HCT116 (cell line): ENCODE measurements around the gene TLCD5. TPM values are rescaled to one million over a fixed set of nuclear protein-coding genes. Genes with fewer than 3 reads are reported as not detected.
A peak's percentile ranks its signal among the peaks of the same experiment; 100 is the strongest.

Experiments
- ATAC-seq: fragments of 200-7000 bp; cut with Tn5 transposase; 2 replicates; pipeline ENCODE4 v1.9.1; 2020; ENCODE audit warnings: mild to moderate bottlenecking, moderate library complexity
- BruUV-seq: library from RNA; stranded (reverse); fragments of 400-500 nt; replicated peaks from 2 replicates; lab custom pipeline; 2021; lab: Mats Ljungman, UMichigan
- CTCF ChIA-PET: fragments of 300-600 bp; sonication (Branson Sonifier 250); formaldehyde crosslinking; loops from one replicate; lab custom pipeline; 2021; ENCODE audit warnings: antibody characterized with exemption; lab: Charles Lee
- POLR2A ChIA-PET: fragments of 300-600, 350-600 bp; sonication (Branson Sonifier 250); formaldehyde crosslinking; loops from one replicate; lab custom pipeline; 2021; ENCODE audit warnings: antibody characterized with exemption; lab: Charles Lee
- RAD21 ChIA-PET, 2 experiments: fragments of 300-600 bp; sonication (Branson Sonifier 250); formaldehyde crosslinking; loops; one replicate each; lab custom pipeline; 2023; ENCODE audit warnings: low total read pairs in 2 of 2; ENCODE audit not compliant: uncharacterized antibody in 2 of 2, unreplicated experiment in 2 of 2, low non-redundant PET in 1 of 2; lab: Charles Lee
- DNase-seq: peaks from one replicate; pipeline ENCODE4 v3.0.0-alpha.2; 2010; ENCODE audit warnings: low read depth, low spot score
- H2AFZ ChIP-seq: fragments of 200-600 bp; shearing (Covaris generic), sonication (generic); 2 replicates; pipeline ENCODE4 v1.6.1; 2017; ENCODE audit warnings: low read depth, mixed run types, mixed read lengths, antibody characterized with exemption, low read length; ENCODE audit not compliant: poor library complexity, severe bottlenecking
- H3K27ac ChIP-seq: 2 replicates; pipeline ENCODE4 v1.5.1; 2012; ENCODE audit warnings: low read depth, low read length
- H3K27me3 ChIP-seq: fragments of 200-600 bp; sonication (generic); 2 replicates; pipeline ENCODE4 v1.6.1; 2016; ENCODE audit warnings: mixed run types, low read length, mixed read lengths; ENCODE audit not compliant: insufficient read depth
- H3K36me3 ChIP-seq, 2 experiments: fragments of 200-500 bp in 1 of 2; fragments of 200-600 bp in 1 of 2; sonication (Bioruptor generic) in 1 of 2; sonication (generic) in 1 of 2; 2 replicates each; pipeline versions ENCODE4 v1.5.1 to v1.6.1; 2014 to 2016; ENCODE audit warnings: low read length in 2 of 2, inconsistent platforms in 1 of 2, mixed read lengths in 1 of 2, mixed run types in 1 of 2; ENCODE audit not compliant: insufficient read depth in 2 of 2, control insufficient read depth in 1 of 2
- H3K4me1 ChIP-seq, 2 experiments: fragments of 200-600 bp in 1 of 2; sonication (generic) in 1 of 2; 2 replicates each; pipeline versions ENCODE4 v1.5.1 to v1.6.1; 2012 to 2017; ENCODE audit warnings: low read length in 2 of 2, inconsistent platforms in 1 of 2, mild to moderate bottlenecking in 1 of 2, mixed read lengths in 1 of 2, mixed run types in 1 of 2, moderate library complexity in 1 of 2; ENCODE audit not compliant: insufficient read depth in 2 of 2, control insufficient read depth in 1 of 2
- H3K4me2 ChIP-seq: fragments of 200-600 bp; sonication (generic); 2 replicates; pipeline ENCODE4 v1.6.1; 2017; ENCODE audit warnings: mixed run types, low read length, mixed read lengths
- H3K4me3 ChIP-seq, 2 experiments: fragments of 200-600 bp in 1 of 2; sonication (generic) in 1 of 2; replicated peaks in 1 of 2; 2 replicates each; pipeline ENCODE4 v1.5.1; 2011 to 2016; ENCODE audit warnings: low read length in 2 of 2, control low read depth in 1 of 2, low read depth in 1 of 2, mild to moderate bottlenecking in 1 of 2, mixed read lengths in 1 of 2, mixed run types in 1 of 2
- H3K79me2 ChIP-seq: fragments of 200-600 bp; sonication (generic); 2 replicates; pipeline ENCODE4 v1.6.1; 2017; ENCODE audit warnings: mild to moderate bottlenecking, mixed run types, low read length, moderate library complexity, mixed read lengths; ENCODE audit not compliant: insufficient read depth
- H3K9ac ChIP-seq: fragments of 200-600 bp; sonication (generic); 2 replicates; pipeline ENCODE4 v1.6.1; 2016; ENCODE audit warnings: low read length, mixed read lengths
- H3K9me2 ChIP-seq: fragments of 200-600 bp; sonication (generic), shearing (Covaris generic); 2 replicates; pipeline ENCODE4 v1.6.1; 2017; ENCODE audit warnings: mixed run types, mild to moderate bottlenecking, moderate library complexity; ENCODE audit not compliant: insufficient read depth
- H3K9me3 ChIP-seq, 2 experiments: fragments of 200-500 bp in 1 of 2; fragments of 200-600 bp in 1 of 2; sonication (Bioruptor generic) in 1 of 2; sonication (generic) in 1 of 2; 2 replicates each; pipeline ENCODE4 v1.6.1; 2014 to 2017; ENCODE audit warnings: low read length in 2 of 2, mixed read lengths in 2 of 2, inconsistent platforms in 1 of 2, low read depth in 1 of 2, mild to moderate bottlenecking in 1 of 2, mixed run types in 1 of 2, moderate library complexity in 1 of 2; ENCODE audit not compliant: control insufficient read depth in 1 of 2, insufficient read depth in 1 of 2
- H4K20me1 ChIP-seq: fragments of 200-600 bp; sonication (generic), shearing (Covaris generic); 2 replicates; pipeline ENCODE4 v1.6.1; 2017; ENCODE audit warnings: mixed run types, mild to moderate bottlenecking, moderate library complexity; ENCODE audit not compliant: insufficient read depth
- EGR1 ChIP-seq: IDR thresholded peaks from 2 replicates; pipeline ENCODE4 v1.6.1; 2012; ENCODE audit warnings: low read depth
- ELF1 ChIP-seq: IDR thresholded peaks from 2 replicates; pipeline ENCODE4 v1.6.1; 2012; ENCODE audit warnings: low read depth, borderline replicate concordance
- EZH2 ChIP-seq: fragments of 200-600 bp; sonication (generic); IDR thresholded peaks from 2 replicates; pipeline ENCODE4 v1.6.1; 2017; ENCODE audit warnings: antibody characterized with exemption, mixed run types
- EZH2phosphoT487 ChIP-seq: fragments of 200-600 bp; IDR thresholded peaks from 2 replicates; pipeline ENCODE4 v1.6.1; 2018; ENCODE audit warnings: antibody characterized with exemption, borderline replicate concordance
- FOSL1 ChIP-seq: IDR thresholded peaks from 2 replicates; pipeline ENCODE4 v1.6.1; 2012; ENCODE audit warnings: low read depth
- SRF ChIP-seq: IDR thresholded peaks from 2 replicates; pipeline ENCODE4 v1.6.1; 2012; ENCODE audit warnings: low read depth
- YY1 ChIP-seq: IDR thresholded peaks from 2 replicates; pipeline ENCODE4 v1.6.1; 2011; ENCODE audit warnings: low read length, low read depth, moderate library complexity, mild to moderate bottlenecking; ENCODE audit not compliant: insufficient replicate concordance; ENCODE audit errors: extremely low read depth
- ZNF274 ChIP-seq: fragments of 200-500 bp; sonication (Bioruptor generic); IDR thresholded peaks from 2 replicates; pipeline ENCODE4 v1.6.1; 2014; ENCODE audit warnings: mild to moderate bottlenecking, low read depth, low read length, inconsistent platforms
- intact Hi-C: fragments of 100-400 bp; cut with micrococcal nuclease; formaldehyde crosslinking; loops from 2 replicates; pipeline ENCODE4 v1.10.0; 2022
- total RNA-seq: library from RNA; stranded (reverse); gene quantifications from one replicate; pipeline ENCODE4 v1.2.1, GENCODE V29; 2021; ENCODE audit not compliant: unreplicated experiment
- TF ChIP-seq, protein P1 (sequence below), 3 experiments: fragments of 200-600 bp in 1 of 3; sonication (generic) in 1 of 3; IDR thresholded peaks in 2 of 3; conservative IDR thresholded peaks in 1 of 3; 2 replicates each; pipeline ENCODE4 v1.5.1; 2012 to 2017; ENCODE audit warnings: low read depth in 2 of 3, low read length in 2 of 3, antibody characterized with exemption in 1 of 3, borderline replicate concordance in 1 of 3, control low read depth in 1 of 3, mild to moderate bottlenecking in 1 of 3, mixed read lengths in 1 of 3, mixed run types in 1 of 3, moderate library complexity in 1 of 3; ENCODE audit not compliant: insufficient read depth in 1 of 3
- TF ChIP-seq, protein P2 (sequence below): IDR thresholded peaks from 2 replicates; pipeline ENCODE4 v1.6.1; 2012

Gene TLCD5
- total RNA-seq, 1 experiment from 2014 or later, result 9.1 TPM

DNA sequence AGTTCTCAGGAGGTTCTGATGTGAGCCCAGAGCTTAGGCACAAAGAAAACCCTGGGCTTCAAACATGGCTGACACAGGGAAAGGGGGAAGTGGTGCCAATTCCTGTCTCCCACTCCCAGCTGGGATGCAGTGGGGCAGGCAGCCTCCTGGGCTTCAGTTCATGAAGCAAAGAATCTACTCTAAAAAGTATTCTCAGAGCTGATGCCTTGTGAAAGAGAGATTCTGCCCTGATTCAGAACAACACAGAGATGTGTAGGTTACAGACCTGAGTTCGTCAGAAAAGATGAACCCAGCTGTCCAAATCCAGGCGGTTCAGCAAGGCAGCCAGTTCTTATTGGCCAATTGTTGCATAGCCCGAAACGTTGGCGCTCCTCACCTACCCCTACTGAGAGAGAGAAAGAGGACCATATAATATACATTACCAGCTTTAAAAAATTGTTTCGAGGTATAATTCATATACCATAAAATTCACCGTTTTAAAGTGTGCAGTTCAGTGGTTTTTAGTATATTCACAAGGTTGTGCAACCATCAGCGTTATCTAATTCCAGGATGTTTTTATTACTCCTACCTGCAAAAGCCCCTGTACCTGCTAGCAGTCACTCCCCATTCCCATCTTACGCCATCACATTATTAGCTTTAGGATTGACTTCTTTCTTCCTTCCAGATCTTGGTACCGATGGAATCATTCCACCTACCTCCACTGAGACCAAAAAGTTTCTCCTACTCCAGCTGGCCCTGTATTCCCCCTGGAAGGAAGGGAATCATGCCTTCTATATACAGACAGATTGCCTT, 7.2 kb upstream of the TLCD5 start:
- DNase-seq (no peak), ATAC-seq (no peak)
- intact Hi-C loops, result no loop called here
- Histone ChIP-seq H3K4me1 (peaks cover 20 to 34% of the 10 kb centered on the region in 2 experiments), H3K27ac (peak overlapping the region; percentile 21; the same call in 1 of the 2 replicates), H3K36me3 (no peaks in the 10 kb centered on the region), H3K9ac (no peak overlapping the region), H4K20me1 (no peaks in the 10 kb centered on the region), H3K9me3 (no peaks in the 10 kb centered on the region), H3K27me3 (no peaks in the 10 kb centered on the region), H2AFZ (no peak overlapping the region), H3K79me2 (no peaks in the 10 kb centered on the region), H3K4me3 (no peak overlapping the region), H3K9me2 (no peaks in the 10 kb centered on the region), H3K4me2 (peak overlapping the region; percentile 70)
- CTCF ChIA-PET, result interaction anchor here (1.1 to 2.1 kb wide), 5 partner anchors 11 to 18 kb away, joined by 4 to 9 read pairs (median 6); partner anchors contain the start of gene ARHGEF12
- POLR2A ChIA-PET, result no interaction called here
- RAD21 ChIA-PET, result no interaction called here
- no peak for TF ChIP-seq ELF1
- no peak for TF ChIP-seq SRF
- TF ChIP-seq ZNF274, result no peak
- no peak for TF ChIP-seq YY1
- no peak for TF ChIP-seq EZH2phosphoT487
- no peak for TF ChIP-seq EGR1
- TF ChIP-seq, protein P1, sequence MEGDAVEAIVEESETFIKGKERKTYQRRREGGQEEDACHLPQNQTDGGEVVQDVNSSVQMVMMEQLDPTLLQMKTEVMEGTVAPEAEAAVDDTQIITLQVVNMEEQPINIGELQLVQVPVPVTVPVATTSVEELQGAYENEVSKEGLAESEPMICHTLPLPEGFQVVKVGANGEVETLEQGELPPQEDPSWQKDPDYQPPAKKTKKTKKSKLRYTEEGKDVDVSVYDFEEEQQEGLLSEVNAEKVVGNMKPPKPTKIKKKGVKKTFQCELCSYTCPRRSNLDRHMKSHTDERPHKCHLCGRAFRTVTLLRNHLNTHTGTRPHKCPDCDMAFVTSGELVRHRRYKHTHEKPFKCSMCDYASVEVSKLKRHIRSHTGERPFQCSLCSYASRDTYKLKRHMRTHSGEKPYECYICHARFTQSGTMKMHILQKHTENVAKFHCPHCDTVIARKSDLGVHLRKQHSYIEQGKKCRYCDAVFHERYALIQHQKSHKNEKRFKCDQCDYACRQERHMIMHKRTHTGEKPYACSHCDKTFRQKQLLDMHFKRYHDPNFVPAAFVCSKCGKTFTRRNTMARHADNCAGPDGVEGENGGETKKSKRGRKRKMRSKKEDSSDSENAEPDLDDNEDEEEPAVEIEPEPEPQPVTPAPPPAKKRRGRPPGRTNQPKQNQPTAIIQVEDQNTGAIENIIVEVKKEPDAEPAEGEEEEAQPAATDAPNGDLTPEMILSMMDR (IDR thresholded peaks at IDR 0.05 in 2 of 3, conservative IDR thresholded peaks at IDR 0.05 in 1 of 3; ENCODE audit: borderline replicate concordance in 1 of 3, insufficient read depth in 1 of 3, low read depth in 2 of 3, low read length in 2 of 3), result no peak
- TF ChIP-seq, protein P2, sequence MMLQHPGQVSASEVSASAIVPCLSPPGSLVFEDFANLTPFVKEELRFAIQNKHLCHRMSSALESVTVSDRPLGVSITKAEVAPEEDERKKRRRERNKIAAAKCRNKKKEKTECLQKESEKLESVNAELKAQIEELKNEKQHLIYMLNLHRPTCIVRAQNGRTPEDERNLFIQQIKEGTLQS, result no peak
- no peak for TF ChIP-seq FOSL1
- no peak for TF ChIP-seq EZH2
- BruUV-seq, result no TSS peak
